Activated T-cell treated with anti-CD3 and anti-CD28 coated beads, Interleukin-2, amount 50 U/mL, for 72 hours (primary cell): Measurements from ENCODE around the gene RPP25. TPM values are rescaled to one million over a fixed set of nuclear protein-coding genes. Genes with fewer than 3 reads are reported as not detected.
A peak's percentile ranks its signal among the peaks of the same experiment; 100 is the strongest.

Experiments used
- ATAC-seq, 2 donors: fragments of 150-1000 bp; cut with Tn5 transposase; replicated peaks in 1 of 2; 2 replicates each; pipeline ENCODE4 v1.10.0; 2021; ENCODE audit warnings: moderate library complexity in 2 of 2, mild to moderate bottlenecking in 1 of 2
- DNase-seq, 2 donors: peaks; one replicate each; pipeline ENCODE4 v3.0.0; 2021 to 2022; ENCODE audit warnings: mixed read lengths in 1 of 2
- H3K27ac Mint-ChIP-seq: one replicate; pipeline ENCODE4 v1.8.0; 2022; ENCODE audit warnings: mild to moderate bottlenecking, moderate library complexity, mixed read lengths
- H3K27me3 Mint-ChIP-seq: one replicate; pipeline ENCODE4 v1.8.0; 2022; ENCODE audit warnings: low read depth, mixed read lengths
- H3K36me3 Mint-ChIP-seq, 2 donors: one replicate each; pipeline ENCODE4 v1.8.0; 2022; ENCODE audit warnings: mixed read lengths in 2 of 2, mild to moderate bottlenecking in 1 of 2; ENCODE audit not compliant: insufficient read depth in 2 of 2
- H3K4me1 Mint-ChIP-seq: one replicate; pipeline ENCODE4 v1.8.0; 2022; ENCODE audit warnings: low read depth, mixed read lengths
- H3K4me3 Mint-ChIP-seq, 2 donors: one replicate each; pipeline ENCODE4 v1.8.0; 2022; ENCODE audit warnings: mild to moderate bottlenecking in 2 of 2, mixed read lengths in 2 of 2, moderate library complexity in 2 of 2
- H3K9me3 Mint-ChIP-seq, 2 donors: one replicate each; pipeline ENCODE4 v1.8.0; 2022; ENCODE audit warnings: mixed read lengths in 2 of 2
- total RNA-seq, 2 donors: library from RNA; stranded (reverse); gene quantifications; one replicate each; pipeline ENCODE4 v1.2.3, GENCODE V29; 2022

Gene RPP25, protein sequence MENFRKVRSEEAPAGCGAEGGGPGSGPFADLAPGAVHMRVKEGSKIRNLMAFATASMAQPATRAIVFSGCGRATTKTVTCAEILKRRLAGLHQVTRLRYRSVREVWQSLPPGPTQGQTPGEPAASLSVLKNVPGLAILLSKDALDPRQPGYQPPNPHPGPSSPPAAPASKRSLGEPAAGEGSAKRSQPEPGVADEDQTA
- total RNA-seq, result 1 to 10 TPM; 2.2 to 3.6 TPM

DNA sequence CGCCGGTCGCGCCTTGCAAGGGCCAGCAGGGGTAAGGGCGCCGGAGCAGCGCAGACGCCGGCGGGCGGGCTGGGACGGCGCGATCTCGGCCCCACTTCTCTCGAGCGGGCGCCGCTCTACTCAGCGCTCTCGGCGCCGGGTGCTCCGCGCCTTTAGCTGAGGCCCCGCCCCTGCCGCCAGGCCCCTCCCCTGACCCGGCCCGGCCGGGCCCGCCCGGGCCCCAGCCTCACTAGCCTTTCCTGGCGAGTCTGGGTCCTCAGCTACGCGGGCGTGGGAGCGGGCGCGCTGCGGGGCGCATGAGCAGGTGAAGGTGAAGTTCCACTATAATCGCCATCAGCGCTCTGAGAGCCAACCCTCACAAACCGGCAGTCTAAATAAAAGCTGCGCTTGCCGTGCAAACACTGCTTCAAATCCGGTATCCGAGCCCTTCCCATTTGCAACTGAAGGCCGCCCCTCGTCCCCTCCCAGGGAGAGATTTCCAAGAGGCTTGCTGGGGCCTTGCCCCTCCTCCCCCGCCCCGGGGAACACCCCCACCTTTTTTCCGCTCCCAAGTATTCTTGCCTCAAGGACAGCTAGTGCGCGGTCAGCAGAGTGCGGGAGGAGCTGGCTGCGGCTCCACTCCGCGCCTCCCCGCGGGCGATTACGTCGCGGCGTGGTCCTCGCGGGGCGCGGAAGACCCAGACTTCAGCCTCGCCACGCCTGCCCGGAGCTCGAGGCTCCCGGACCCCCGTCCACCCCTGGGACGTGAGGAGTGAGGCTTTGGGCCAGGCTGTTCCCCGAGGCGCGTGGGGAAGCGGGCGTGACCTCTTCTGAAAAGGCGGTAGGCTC, at the start of gene RPP25:
Gene RPP25, minus strand, starts transcription at position 125 of the 828 bp plus-strand sequence. CDS start 189 bp downstream, outside the sequence.
- Mint-ChIP-seq H3K27ac (no peak within 1 kb of the TSS), H3K4me1 (peaks cover 68% of the 10 kb centered on the region), H3K27me3 (peaks cover 43% of the 10 kb centered on the region), H3K4me3 (peak within 1 kb of the TSS; percentile 73 to 80), H3K9me3 (no peaks in the 10 kb centered on the region), H3K36me3 (peaks cover 0 to 1% of the 10 kb centered on the region in 2 donors)
- ATAC-seq (peak; percentile 88 to 90), DNase-seq (peak; percentile 78 to 81)

DNA sequence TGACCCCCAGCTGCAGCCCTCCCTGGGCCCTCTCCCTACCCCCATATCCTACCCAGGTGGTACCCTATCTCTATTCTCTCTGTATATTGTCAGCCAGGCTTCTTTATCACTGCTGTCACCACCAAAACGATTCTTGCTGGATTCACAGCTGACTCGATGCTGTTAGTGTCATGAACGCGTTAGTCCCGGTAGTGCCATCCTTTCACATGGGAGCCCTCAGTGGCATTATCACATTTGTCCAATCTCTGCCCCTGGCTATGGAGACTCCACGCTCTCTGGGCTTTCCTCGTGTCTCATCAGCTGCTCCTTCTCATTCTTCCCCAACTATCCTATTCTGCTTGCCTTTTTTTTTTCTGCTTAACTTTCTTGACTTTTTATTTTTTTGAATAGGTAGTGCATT, 45.8 kb upstream of the RPP25 start:
- Mint-ChIP-seq H3K36me3 (no peaks in the 10 kb centered on the region), H3K4me1 (no peaks in the 10 kb centered on the region), H3K4me3 (no peak overlapping the region), H3K27me3 (peaks cover 15% of the 10 kb centered on the region), H3K9me3 (no peaks in the 10 kb centered on the region), H3K27ac (no peak overlapping the region)
- no peak for DNase-seq
- no peak for ATAC-seq

DNA sequence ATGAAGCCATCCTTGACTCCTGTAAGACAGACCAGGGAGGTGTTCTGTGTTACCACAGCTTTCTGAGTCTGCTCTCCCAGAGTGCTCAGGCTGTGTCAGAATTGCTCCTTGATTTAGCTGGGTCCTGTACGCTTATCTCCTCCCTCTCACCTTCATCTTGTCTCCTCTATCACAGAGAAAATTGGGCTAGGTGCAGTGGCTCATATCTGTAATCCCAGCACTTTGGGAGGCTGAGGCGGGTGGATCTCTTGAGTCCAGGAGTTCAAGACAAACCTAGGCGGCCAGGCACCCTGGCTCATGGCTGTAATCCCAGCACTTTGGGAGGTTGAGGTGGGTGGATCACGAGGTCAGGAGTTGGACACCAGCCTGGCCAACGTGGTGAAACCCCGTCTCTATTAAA, 44.7 kb upstream of the RPP25 start:
- H3K4me1 Mint-ChIP-seq, result no peaks in the 10 kb centered on the region
- H3K4me3 Mint-ChIP-seq, result no peak overlapping the region
- no peak overlapping the region for H3K27ac Mint-ChIP-seq
- H3K27me3 Mint-ChIP-seq, result peaks cover 25% of the 10 kb centered on the region
- ATAC-seq, result no peak
- no peaks in the 10 kb centered on the region for H3K36me3 Mint-ChIP-seq
- no peaks in the 10 kb centered on the region for H3K9me3 Mint-ChIP-seq
- no peak for DNase-seq

DNA sequence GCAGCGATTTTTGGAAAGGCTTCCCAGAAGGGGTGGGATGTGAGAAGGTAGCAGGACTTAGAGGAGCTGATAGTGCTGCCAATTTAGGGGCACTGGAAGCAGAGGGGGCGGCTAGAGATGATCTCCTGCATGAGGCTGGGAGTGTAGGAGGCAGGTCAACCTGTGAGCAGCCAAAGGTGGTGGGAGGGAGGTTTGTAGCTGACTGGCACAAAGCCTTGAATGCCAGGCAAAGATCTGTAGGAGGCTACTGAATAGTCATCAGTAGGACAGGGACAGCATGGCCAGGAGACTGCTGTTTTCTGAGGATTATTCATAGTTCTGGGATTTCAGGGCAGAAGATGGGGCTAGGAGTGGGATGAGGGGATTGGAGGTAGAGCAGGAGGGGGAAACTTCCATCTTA, 41.0 kb upstream of the RPP25 start:
- H3K27ac Mint-ChIP-seq, result no peak overlapping the region
- no peaks in the 10 kb centered on the region for H3K9me3 Mint-ChIP-seq
- no peak overlapping the region for H3K4me3 Mint-ChIP-seq
- peaks cover 5% of the 10 kb centered on the region for H3K4me1 Mint-ChIP-seq
- H3K36me3 Mint-ChIP-seq, result no peaks in the 10 kb centered on the region
- DNase-seq (no peak), ATAC-seq (no peak)
- peaks cover 37% of the 10 kb centered on the region for H3K27me3 Mint-ChIP-seq

DNA sequence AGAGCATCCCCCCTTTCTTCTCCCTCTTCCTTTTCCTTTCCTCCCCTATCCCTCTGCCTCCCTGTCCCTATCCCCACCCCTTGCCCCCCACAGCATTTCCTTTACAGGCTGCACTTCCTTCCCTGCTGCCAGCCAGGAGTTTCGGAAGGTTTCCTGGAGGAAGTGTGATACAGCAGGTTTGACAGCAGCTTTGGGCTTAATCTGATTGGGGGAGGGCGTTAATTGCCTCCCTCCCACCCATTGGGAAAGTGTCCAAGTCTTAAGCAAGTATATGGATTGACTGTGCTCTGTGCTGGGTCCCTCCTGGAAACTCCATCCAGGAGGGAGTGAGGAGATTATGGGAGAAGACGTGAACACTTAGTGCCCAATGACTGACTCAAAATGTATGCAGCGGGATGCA, 40.6 kb upstream of the RPP25 start:
- ATAC-seq (no peak), DNase-seq (no peak)
- Mint-ChIP-seq H3K4me1 (peaks cover 5% of the 10 kb centered on the region), H3K27me3 (peaks cover 37% of the 10 kb centered on the region), H3K9me3 (no peaks in the 10 kb centered on the region), H3K27ac (no peak overlapping the region), H3K36me3 (no peaks in the 10 kb centered on the region), H3K4me3 (no peak overlapping the region)

DNA sequence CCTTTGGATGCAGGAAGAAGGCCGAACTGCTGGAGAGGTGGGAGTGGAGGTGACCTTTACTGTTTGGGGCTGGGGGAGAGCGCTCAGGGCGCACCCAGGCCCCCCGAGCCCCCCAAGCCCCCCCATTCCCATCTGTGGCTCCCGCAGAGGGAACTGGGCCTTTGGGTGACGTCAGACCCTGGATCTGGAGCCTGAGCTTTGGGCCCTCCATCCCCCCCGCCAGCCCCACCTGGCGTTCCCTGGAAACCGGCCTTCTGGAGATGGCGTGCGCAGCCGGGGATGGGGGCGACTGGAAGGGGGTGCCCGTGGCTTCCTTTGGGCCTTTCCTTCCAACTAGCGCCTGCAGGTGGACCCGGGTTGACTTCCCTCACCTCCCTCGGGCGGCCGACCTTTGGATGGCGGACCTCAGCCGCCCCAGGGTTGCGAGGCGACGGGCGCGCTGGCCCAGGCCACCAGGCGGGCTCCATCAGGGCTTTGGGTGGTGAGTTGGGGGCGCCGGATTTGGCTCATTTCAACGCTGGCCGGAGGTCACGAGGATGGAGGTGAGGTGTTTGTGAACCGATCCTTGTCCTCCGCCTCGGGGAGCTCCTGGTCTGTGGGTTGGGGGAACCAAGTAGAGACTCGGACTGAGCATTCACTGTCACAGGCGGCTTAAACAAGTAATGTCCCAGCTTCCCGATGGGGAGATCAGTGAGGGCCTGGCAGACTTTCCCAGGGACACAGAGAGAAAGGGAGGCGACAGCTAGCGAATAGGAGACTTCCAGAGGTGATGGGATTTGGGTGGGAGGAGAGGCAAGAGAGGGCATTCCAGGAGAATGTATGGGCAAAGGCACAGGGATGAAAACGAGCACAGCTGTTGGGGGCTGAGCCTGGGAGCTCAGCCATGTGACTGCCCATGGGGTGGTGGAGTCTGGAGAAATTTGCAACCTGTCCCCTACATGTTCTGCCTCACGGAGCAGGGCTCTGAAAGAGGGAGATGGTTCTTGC, 39.5 kb upstream of the RPP25 start:
- DNase-seq (no peak), ATAC-seq (no peak)
- H3K4me1 Mint-ChIP-seq, result peaks cover 5% of the 10 kb centered on the region
- H3K27me3 Mint-ChIP-seq, result peaks cover 37% of the 10 kb centered on the region
- no peaks in the 10 kb centered on the region for H3K9me3 Mint-ChIP-seq
- no peaks in the 10 kb centered on the region for H3K36me3 Mint-ChIP-seq
- peak overlapping the region; percentile 73 to 77 for H3K4me3 Mint-ChIP-seq
- H3K27ac Mint-ChIP-seq, result no peak overlapping the region

DNA sequence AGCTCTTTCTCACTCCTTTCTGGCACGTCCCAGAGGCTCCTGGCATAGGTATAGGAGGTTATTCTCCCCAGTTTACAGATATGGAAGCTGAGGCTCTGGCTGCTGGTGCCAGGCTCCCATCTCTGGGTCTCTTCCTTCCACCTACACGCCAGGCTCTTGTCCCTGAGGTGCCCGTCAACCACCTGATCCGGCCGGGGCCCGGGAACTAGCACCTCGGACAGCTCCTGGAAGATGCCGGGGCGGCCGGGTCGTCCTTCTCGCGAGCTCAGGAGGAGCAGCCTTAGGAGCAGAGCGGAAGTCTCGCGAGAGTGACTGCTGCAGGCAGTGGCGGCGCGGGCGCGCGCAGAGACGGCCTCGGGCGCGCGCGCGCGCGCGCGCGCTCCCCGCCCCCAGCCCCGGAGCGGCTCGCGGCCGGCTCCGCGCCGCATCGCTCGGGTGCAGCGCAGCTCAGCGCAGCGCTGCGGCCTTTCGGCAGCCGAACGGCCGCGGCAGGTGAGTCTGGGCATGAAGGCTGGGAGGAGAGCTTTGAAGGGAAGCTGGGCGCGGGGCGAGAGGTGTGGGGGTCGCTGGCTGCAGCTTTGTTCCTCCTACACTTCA, 38.7 kb upstream of the RPP25 start, which contains the start of gene SCAMP5:
Gene SCAMP5, plus strand, starts transcription at position 382 of the 597 bp plus-strand sequence. CDS start 16,277 bp downstream, outside the sequence.
- ATAC-seq, result peak; percentile 96 to 98
- Mint-ChIP-seq H3K4me1 (peaks cover 11% of the 10 kb centered on the region), H3K27ac (no peak within 1 kb of the TSS), H3K27me3 (peaks cover 42% of the 10 kb centered on the region), H3K4me3 (peak within 1 kb of the TSS; percentile 73 to 77), H3K36me3 (no peaks in the 10 kb centered on the region), H3K9me3 (no peaks in the 10 kb centered on the region)
- DNase-seq, result peak; percentile 93 to 95

DNA sequence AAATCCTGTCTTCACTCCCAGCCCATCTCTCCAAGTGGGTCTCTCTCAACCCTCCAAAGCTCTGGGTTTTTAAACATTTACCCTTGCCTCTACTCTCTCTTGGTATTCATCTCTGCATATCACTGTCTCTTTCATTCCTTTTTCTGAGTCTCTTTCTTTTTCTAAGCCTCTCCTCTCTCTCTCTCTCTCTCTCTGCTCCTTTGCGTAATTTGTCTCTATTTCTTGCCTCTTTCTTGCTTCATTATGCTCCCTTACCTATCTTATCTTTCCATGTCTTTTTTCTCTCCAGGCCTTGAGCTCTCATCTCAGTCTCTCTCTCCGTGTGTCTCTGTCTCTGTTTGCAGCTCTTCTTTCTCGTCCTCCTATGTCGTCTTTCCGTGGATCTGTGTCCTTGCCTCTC, 38.1 kb upstream of the RPP25 start:
- H3K27me3 Mint-ChIP-seq, result peaks cover 42% of the 10 kb centered on the region
- H3K4me1 Mint-ChIP-seq, result peaks cover 12% of the 10 kb centered on the region
- H3K4me3 Mint-ChIP-seq, result peak overlapping the region; percentile 73 to 77
- ATAC-seq (no peak), DNase-seq (no peak)
- H3K9me3 Mint-ChIP-seq, result no peaks in the 10 kb centered on the region
- H3K27ac Mint-ChIP-seq, result no peak overlapping the region
- no peaks in the 10 kb centered on the region for H3K36me3 Mint-ChIP-seq

DNA sequence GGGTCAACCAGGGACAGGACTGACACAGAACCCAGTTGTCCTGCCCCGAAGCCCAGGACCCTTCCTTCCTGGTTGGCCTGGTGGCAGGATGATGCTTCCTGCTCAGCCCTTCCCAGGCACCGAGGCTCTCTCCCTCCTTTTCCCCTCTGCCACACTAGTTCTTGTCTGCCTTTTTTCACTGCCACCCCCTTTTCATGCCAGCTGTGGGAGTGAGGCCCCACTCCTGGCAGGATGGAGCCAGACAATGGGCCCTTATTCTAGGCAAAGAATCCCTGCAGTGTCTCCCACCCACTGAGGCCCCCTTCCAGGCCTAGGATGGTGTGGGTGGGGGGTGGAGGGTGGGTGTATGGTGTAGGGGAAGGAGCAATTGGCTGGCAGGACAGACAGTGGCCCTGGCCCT, 37.7 kb upstream of the RPP25 start:
- Mint-ChIP-seq H3K9me3 (no peaks in the 10 kb centered on the region), H3K27me3 (peaks cover 44% of the 10 kb centered on the region), H3K4me1 (peaks cover 12% of the 10 kb centered on the region), H3K27ac (no peak overlapping the region), H3K4me3 (no peak overlapping the region), H3K36me3 (no peaks in the 10 kb centered on the region)
- ATAC-seq (no peak), DNase-seq (no peak)

DNA sequence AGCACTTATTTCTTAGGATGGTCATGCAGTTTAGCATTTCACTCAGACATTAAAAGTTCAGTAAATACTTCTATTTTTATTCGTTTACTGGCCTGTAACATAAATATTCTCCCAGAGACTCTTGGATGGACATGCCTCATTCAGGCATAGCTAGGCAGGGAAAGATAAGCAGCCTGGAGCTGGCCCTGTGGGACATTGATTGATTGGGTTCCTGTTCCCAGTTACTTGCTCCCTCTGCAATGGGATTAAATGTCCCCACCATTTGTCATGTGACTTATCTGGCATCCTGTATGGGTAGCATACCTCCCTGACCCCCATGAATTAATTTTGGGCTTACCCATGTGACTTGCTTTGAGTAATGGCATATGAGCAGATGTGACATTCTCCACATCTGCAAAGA, 36.0 kb upstream of the RPP25 start:
- Mint-ChIP-seq H3K36me3 (no peaks in the 10 kb centered on the region), H3K27ac (no peak overlapping the region), H3K27me3 (peaks cover 39% of the 10 kb centered on the region), H3K9me3 (no peaks in the 10 kb centered on the region), H3K4me1 (peaks cover 12% of the 10 kb centered on the region), H3K4me3 (no peak overlapping the region)
- ATAC-seq, result no peak
- DNase-seq, result no peak

DNA sequence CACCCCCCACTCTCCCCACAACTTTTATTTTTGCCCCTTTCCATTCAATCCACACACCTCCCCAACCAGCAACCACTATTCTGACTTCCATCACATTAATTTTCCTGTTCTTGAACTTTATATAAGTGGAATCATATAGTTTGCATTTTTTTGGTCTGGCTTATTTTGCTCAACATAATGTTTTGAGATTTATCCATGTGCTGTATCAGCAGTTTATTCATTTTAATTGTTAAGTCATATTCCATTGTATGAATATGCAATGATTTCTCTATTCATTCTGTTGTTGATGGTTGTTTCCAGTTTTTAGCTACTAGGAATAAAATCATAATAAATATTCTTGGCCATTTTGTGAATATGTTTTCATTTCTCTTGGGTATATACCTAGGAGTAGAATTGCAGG, 33.0 kb upstream of the RPP25 start:
- peaks cover 10% of the 10 kb centered on the region for H3K4me1 Mint-ChIP-seq

DNA sequence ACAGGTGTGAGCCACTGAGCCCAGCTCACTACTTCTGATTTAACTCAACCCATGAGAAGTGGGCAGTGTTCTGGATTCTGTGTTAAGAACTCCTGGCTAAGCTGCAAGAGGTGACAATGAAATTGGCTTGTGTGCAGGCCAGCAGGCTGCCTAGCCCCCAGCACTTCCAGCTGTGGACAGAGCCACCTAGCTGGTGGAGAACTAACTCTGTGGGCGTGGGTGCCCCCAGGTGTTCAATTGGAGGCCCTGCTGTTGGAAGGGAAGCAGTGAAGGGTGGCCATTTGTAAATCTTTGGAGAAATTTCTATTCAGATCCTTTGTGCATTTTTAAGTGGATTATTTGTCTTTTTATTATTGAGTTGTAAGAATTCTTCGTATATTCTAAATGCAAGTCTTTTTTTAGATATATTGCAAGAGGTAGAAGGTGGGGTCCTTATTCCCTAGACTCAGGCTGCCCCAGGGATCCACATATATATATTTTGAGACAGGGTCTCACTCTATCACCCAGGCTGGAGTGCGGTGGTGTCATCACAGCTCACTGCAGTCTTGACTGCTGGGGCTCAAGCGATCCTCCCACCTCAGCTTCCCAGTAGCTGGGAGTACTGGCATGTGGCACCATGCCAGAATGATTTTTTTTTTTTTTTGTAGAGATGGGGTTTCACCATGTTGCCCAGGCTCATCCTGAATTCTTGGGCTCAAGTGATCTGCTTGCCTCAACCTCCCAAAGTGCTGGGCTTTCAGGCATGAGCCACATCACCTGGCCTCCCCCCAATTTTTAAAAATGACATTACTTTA, 31.6 kb upstream of the RPP25 start:
- peak; percentile 35 to 52 for ATAC-seq
- H3K4me1 Mint-ChIP-seq, result peaks cover 24% of the 10 kb centered on the region
- no peak overlapping the region for H3K27ac Mint-ChIP-seq
- peaks cover 37% of the 10 kb centered on the region for H3K27me3 Mint-ChIP-seq
- H3K36me3 Mint-ChIP-seq, result no peaks in the 10 kb centered on the region
- no peaks in the 10 kb centered on the region for H3K9me3 Mint-ChIP-seq
- no peak overlapping the region for H3K4me3 Mint-ChIP-seq
- peak; percentile 60 to 61 for DNase-seq

More for the DNA sequence above, 33.0 kb upstream of the RPP25 start:
- Mint-ChIP-seq H3K27ac (no peak overlapping the region), H3K9me3 (no peaks in the 10 kb centered on the region), H3K36me3 (no peaks in the 10 kb centered on the region), H3K27me3 (peaks cover 38% of the 10 kb centered on the region), H3K4me3 (no peak overlapping the region)
- ATAC-seq (no peak), DNase-seq (no peak)
